Iris pigment epithelial cell (primary cell): Measurements from ENCODE around the gene RAB6A.
"Not testable (repeated sequence)": the region's sequence is repeated elsewhere in the genome, so short reads cannot be mapped to it uniquely, and the experiment has no call there.

ENCODE experiments used
- DNase-seq: peaks from one replicate; pipeline ENCODE4 v3.0.0-alpha.2; 2011; ENCODE audit warnings: low read depth

The RAB6A gene

GRCh38 chr11:73762732-73763131 is 1.9 kb upstream of the RAB6A start:
- DNase-seq, result no peak

- no peak for DNase-seq
Measured at GRCh38 chr11:73761403-73761945, 600 bp upstream of the RAB6A start.

- peak; percentile 33 for DNase-seq
Measured at GRCh38 chr11:73760135-73760678, 667 bp downstream of the RAB6A start.

- DNase-seq, result peak; percentile 36
Measured at GRCh38 chr11:73759610-73760134, 1.2 kb downstream of the RAB6A start.

- no peak for DNase-seq
Measured at GRCh38 chr11:73758451-73758850, 2.4 kb downstream of the RAB6A start.

GRCh38 chr11:73757598-73757997 is 3.3 kb downstream of the RAB6A start:
- DNase-seq, result peak; percentile 29

GRCh38 chr11:73755670-73756069 is 5.2 kb downstream of the RAB6A start:
- no peak for DNase-seq

GRCh38 chr11:73753938-73754337 is 6.9 kb downstream of the RAB6A start:
- DNase-seq, result no peak

- no peak for DNase-seq
Measured at GRCh38 chr11:73752903-73753302, 8.0 kb downstream of the RAB6A start.

- DNase-seq, result peak; percentile 63
Measured at GRCh38 chr11:73752216-73752867, 8.5 kb downstream of the RAB6A start.

GRCh38 chr11:73750862-73751261 is 10.0 kb downstream of the RAB6A start:
- DNase-seq, result not testable (repeated sequence)

- DNase-seq, result no peak
Measured at GRCh38 chr11:73750228-73750627, 10.6 kb downstream of the RAB6A start.

GRCh38 chr11:73749118-73749517 is 11.8 kb downstream of the RAB6A start:
- no peak for DNase-seq

GRCh38 chr11:73748300-73748699 is 12.6 kb downstream of the RAB6A start:
- no peak for DNase-seq

- DNase-seq, result no peak
Measured at GRCh38 chr11:73747762-73748161, 13.1 kb downstream of the RAB6A start.

GRCh38 chr11:73746701-73747100 is 14.2 kb downstream of the RAB6A start:
- DNase-seq, result no peak

GRCh38 chr11:73743045-73743444 is 17.8 kb downstream of the RAB6A start:
- DNase-seq, result no peak

GRCh38 chr11:73735959-73736358 is 24.9 kb downstream of the RAB6A start:
- DNase-seq, result not testable (repeated sequence)

GRCh38 chr11:73734993-73735392 is 25.9 kb downstream of the RAB6A start:
- peak; percentile 52 for DNase-seq

GRCh38 chr11:73734011-73734410 is 26.9 kb downstream of the RAB6A start:
- DNase-seq, result not testable (repeated sequence)

- DNase-seq, result not testable (repeated sequence)
Measured at GRCh38 chr11:73732936-73733335, 27.9 kb downstream of the RAB6A start.

- no peak for DNase-seq
Measured at GRCh38 chr11:73729594-73730206, 31.2 kb downstream of the RAB6A start.

GRCh38 chr11:73728000-73728399 is 32.9 kb downstream of the RAB6A start:
- no peak for DNase-seq
